Transverse colon (tissue), 4 donors: Measurements from ENCODE around the gene RNF145.

Experiments
- EP300 ChIP-seq: sonication (generic); formaldehyde crosslinking; IDR thresholded peaks from one replicate; pipeline ENCODE4 v1.6.1; 2017; ENCODE audit warnings: antibody characterized with exemption, low read depth
- POLR2A ChIP-seq: fragments of 450-650 bp; IDR thresholded peaks from one replicate; pipeline ENCODE4 v1.6.1; 2016; ENCODE audit warnings: antibody characterized with exemption, mild to moderate bottlenecking, moderate library complexity
- POLR2AphosphoS5 ChIP-seq, 3 donors: sonication (generic); formaldehyde crosslinking; IDR thresholded peaks; one replicate each; pipeline ENCODE4 v1.6.1; 2016; ENCODE audit warnings: antibody characterized with exemption in 3 of 3
- TF ChIP-seq, protein P1 (sequence below), 5 experiments: fragments of 200-600 bp in 3 of 5; fragments of 450-650 bp in 2 of 5; sonication (generic) in 3 of 5; IDR thresholded peaks; 1 replicate in 2 of 5; 2 replicates in 3 of 5; pipeline ENCODE4 v1.5.1; 2016 to 2017; ENCODE audit warnings: antibody characterized with exemption in 5 of 5, inconsistent platforms in 3 of 5, mild to moderate bottlenecking in 2 of 5, moderate library complexity in 1 of 5

DNA sequence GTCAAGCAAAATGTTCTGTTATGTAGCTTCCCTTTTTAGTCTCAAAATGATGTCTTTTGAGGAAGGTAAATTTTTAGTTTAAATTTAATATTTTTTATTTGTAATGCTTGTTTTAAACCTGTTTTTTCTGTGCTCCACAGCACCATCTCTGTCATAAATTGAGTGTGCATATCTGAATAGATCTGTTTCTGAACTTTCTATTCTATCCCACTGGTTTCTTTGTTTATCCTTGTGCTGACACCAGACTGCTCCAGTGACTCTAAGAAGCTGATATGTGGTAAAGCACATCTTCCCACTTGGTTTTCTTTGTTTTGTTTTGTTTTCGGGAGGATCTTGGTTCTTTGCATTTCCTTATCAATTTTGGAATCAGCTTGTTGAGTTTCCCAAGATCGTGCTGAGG, 7.1 kb upstream of the RNF145 start:
- TF ChIP-seq, protein P1, sequence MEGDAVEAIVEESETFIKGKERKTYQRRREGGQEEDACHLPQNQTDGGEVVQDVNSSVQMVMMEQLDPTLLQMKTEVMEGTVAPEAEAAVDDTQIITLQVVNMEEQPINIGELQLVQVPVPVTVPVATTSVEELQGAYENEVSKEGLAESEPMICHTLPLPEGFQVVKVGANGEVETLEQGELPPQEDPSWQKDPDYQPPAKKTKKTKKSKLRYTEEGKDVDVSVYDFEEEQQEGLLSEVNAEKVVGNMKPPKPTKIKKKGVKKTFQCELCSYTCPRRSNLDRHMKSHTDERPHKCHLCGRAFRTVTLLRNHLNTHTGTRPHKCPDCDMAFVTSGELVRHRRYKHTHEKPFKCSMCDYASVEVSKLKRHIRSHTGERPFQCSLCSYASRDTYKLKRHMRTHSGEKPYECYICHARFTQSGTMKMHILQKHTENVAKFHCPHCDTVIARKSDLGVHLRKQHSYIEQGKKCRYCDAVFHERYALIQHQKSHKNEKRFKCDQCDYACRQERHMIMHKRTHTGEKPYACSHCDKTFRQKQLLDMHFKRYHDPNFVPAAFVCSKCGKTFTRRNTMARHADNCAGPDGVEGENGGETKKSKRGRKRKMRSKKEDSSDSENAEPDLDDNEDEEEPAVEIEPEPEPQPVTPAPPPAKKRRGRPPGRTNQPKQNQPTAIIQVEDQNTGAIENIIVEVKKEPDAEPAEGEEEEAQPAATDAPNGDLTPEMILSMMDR (IDR thresholded peaks at IDR 0.05): no peak
- TF ChIP-seq EP300 (no peak), POLR2AphosphoS5 (IDR thresholded peaks at IDR 0.05) (no peak), POLR2A (no peak)
